Stimulated activated effector memory CD8-positive, alpha-beta T cell treated with anti-CD3 and anti-CD28 coated beads, Interleukin-12 subunit alpha, Interleukin-12 subunit beta, amount 100 ng/mL, for 72 hours (primary cell): ENCODE results near the gene EDEM3.
"Not testable (repeated sequence)": the region's sequence is repeated elsewhere in the genome, so short reads cannot be mapped to it uniquely, and the experiment has no call there.

Experiments
- ATAC-seq: fragments of 150-1000 bp; cut with Tn5 transposase; 2 replicates; pipeline ENCODE4 v1.10.0; 2021
- DNase-seq, 2 donors: peaks; one replicate each; pipeline ENCODE4 v3.0.0; 2021 to 2022; ENCODE audit warnings: low spot score in 2 of 2
- H3K27ac Mint-ChIP-seq: one replicate; pipeline ENCODE4 v1.8.0; 2022; ENCODE audit warnings: mild to moderate bottlenecking, mixed read lengths
- H3K36me3 Mint-ChIP-seq: one replicate; pipeline ENCODE4 v1.8.0; 2022; ENCODE audit warnings: mild to moderate bottlenecking, mixed read lengths
- H3K4me1 Mint-ChIP-seq: one replicate; pipeline ENCODE4 v1.8.0; 2022; ENCODE audit warnings: mixed read lengths
- H3K4me3 Mint-ChIP-seq: one replicate; pipeline ENCODE4 v1.8.0; 2022; ENCODE audit warnings: mild to moderate bottlenecking, mixed read lengths
- H3K9me3 Mint-ChIP-seq: one replicate; pipeline ENCODE4 v1.8.0; 2022; ENCODE audit warnings: mixed read lengths

EDEM3 gene

DNA sequence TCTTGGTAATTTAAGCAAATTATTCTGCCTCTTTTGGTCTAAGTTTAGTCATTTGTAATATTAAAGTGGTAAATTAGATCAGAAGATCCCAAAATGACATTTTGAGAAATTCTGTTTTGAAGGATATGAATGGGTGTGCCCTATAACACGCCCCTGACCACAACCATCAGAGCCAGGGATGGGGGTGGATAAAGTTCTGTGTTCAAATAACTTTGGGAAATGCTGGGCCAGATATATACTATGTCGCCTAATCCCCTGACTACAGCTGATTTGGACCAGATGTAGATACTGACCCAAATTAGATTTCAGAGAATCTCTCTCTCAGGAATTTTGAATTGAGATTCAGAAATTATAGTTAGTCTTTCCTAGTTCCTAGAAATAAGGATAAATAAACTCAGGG, 21.2 kb upstream of the EDEM3 start:
- no peak for ATAC-seq

GRCh38 chr1:184775329-184775728, 20.7 kb upstream of the EDEM3 start:
- H3K4me1 Mint-ChIP-seq, result no peaks in the 10 kb centered on the region
- no peak for ATAC-seq
- no peaks in the 10 kb centered on the region for H3K36me3 Mint-ChIP-seq
- H3K9me3 Mint-ChIP-seq, result no peaks in the 10 kb centered on the region
- H3K4me3 Mint-ChIP-seq, result no peak overlapping the region
- no peak for DNase-seq
- no peak overlapping the region for H3K27ac Mint-ChIP-seq

More for the DNA sequence above, 21.2 kb upstream of the EDEM3 start:
- Mint-ChIP-seq H3K4me3 (no peak overlapping the region), H3K27ac (no peak overlapping the region), H3K4me1 (no peaks in the 10 kb centered on the region), H3K36me3 (no peaks in the 10 kb centered on the region), H3K9me3 (no peaks in the 10 kb centered on the region)
- no peak for DNase-seq

DNA sequence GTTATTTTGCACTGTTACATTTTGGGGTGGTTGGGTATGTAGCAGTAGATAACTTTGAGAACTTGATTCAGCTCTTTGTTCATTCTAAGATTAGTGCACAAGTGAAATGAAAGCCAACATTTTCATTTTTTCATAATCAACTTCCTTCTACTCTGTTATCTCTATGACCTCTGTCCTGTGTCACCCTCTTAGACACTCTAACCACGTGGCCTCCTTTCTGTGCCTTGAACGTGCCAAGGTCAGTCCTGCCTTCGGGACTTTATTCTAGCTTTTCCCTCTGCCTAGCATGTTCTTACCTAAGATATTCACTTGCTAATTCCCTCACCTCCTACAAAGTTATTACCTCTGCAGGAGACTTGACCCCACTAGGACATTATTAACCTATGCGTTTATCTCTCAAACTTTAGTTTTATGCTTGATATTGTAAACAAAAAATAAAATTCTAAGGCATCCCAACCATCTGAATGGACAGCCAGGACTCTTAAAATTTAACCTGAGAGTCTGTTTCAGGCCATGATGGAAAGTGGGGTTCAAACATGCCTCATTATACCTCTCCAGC, 19.2 kb upstream of the EDEM3 start:
- H3K36me3 Mint-ChIP-seq, result no peaks in the 10 kb centered on the region
- no peak overlapping the region for H3K4me3 Mint-ChIP-seq
- no peak overlapping the region for H3K27ac Mint-ChIP-seq
- H3K9me3 Mint-ChIP-seq, result no peaks in the 10 kb centered on the region
- ATAC-seq (no peak), DNase-seq (no peak)
- H3K4me1 Mint-ChIP-seq, result no peaks in the 10 kb centered on the region

DNA sequence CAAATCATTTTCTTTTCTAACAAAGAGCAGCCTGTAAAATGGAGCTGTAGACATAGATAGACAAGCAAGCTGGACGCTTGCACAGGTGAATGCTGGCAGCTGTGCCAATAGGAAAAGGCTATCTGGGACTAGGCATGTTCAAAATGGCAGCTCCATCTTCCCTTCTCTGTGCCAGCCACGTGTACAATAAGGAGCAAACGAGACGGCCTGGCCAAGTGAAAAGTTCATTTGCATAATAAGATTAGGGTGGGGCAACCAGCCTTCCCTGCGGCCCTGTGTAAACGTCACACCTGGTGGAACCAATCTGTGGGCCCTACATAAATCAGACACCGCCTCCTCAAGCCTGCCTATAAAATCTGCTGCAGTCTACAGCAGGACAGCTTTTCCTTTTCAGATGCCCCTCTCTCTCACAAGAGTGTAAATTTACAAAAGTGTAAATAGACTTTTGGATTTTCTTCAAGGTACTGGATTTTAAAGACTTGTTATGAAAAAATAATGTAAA, 16.6 kb upstream of the EDEM3 start:
- Mint-ChIP-seq H3K4me3 (no peak overlapping the region), H3K9me3 (no peaks in the 10 kb centered on the region), H3K36me3 (no peaks in the 10 kb centered on the region), H3K27ac (no peak overlapping the region), H3K4me1 (no peaks in the 10 kb centered on the region)
- ATAC-seq (no peak), DNase-seq (no peak)

- DNase-seq, result no peak
- no peak for ATAC-seq
- Mint-ChIP-seq H3K27ac (no peak overlapping the region), H3K9me3 (no peaks in the 10 kb centered on the region), H3K36me3 (no peaks in the 10 kb centered on the region), H3K4me1 (no peaks in the 10 kb centered on the region), H3K4me3 (no peak overlapping the region)
Measured at GRCh38 chr1:184770181-184770979, 15.7 kb upstream of the EDEM3 start.

- no peaks in the 10 kb centered on the region for H3K36me3 Mint-ChIP-seq
- H3K27ac Mint-ChIP-seq, result no peak overlapping the region
- H3K9me3 Mint-ChIP-seq, result no peaks in the 10 kb centered on the region
- no peak for DNase-seq
- no peak overlapping the region for H3K4me3 Mint-ChIP-seq
- no peak for ATAC-seq
- H3K4me1 Mint-ChIP-seq, result no peaks in the 10 kb centered on the region
Measured at GRCh38 chr1:184769241-184769640, 14.6 kb upstream of the EDEM3 start.

- H3K36me3 Mint-ChIP-seq, result no peaks in the 10 kb centered on the region
- ATAC-seq (no peak), DNase-seq (no peak)
- no peaks in the 10 kb centered on the region for H3K4me1 Mint-ChIP-seq
- no peak overlapping the region for H3K4me3 Mint-ChIP-seq
- H3K27ac Mint-ChIP-seq, result no peak overlapping the region
- no peaks in the 10 kb centered on the region for H3K9me3 Mint-ChIP-seq
Measured at GRCh38 chr1:184768467-184768866, 13.8 kb upstream of the EDEM3 start.

DNA sequence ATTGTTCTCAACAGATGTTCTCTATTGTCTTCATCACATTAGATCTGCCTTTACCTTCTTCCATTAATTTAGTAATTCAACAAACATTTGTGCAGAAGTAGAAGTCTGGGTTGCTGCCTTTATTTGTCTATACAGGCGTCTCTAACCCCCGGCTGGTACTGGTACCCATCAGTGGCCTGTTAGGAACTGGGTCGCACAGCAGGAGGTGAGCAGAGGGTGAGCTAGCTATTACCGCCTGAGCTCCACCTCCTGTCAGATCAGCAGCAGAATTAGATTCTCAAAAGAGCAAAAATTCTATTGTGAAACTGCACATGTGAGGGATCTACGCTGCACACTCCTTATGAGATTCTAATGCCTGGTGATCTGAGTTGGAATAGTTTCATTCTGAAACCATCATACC, 12.9 kb upstream of the EDEM3 start:
- Mint-ChIP-seq H3K36me3 (no peaks in the 10 kb centered on the region), H3K4me3 (no peak overlapping the region), H3K27ac (no peak overlapping the region), H3K9me3 (no peaks in the 10 kb centered on the region), H3K4me1 (no peaks in the 10 kb centered on the region)
- DNase-seq (no peak), ATAC-seq (no peak)

- ATAC-seq (no peak), DNase-seq (no peak)
- Mint-ChIP-seq H3K27ac (no peak overlapping the region), H3K4me1 (no peaks in the 10 kb centered on the region), H3K36me3 (no peaks in the 10 kb centered on the region), H3K9me3 (no peaks in the 10 kb centered on the region), H3K4me3 (no peak overlapping the region)
Measured at GRCh38 chr1:184764483-184764882, 9.8 kb upstream of the EDEM3 start.

DNA sequence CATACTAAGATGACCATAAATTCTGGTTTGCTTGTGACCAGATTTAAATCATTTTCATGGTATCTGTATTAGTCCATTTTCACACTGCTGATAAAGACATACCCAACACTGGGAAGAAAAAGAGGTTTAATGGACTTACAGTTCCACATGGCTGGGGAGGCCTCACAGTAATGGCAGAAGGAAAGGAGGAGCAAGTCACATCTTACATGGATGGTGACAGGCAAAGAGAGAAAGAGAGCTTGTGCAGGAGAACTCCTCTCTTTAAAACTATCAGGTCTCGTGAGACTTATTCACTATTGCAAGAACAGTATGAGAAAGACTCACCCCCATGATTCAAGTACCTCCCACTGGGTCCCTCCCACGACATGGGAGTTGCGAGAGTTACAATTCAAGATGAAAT, 8.9 kb upstream of the EDEM3 start:
- not testable (repeated sequence) for H3K9me3 Mint-ChIP-seq, DNase-seq, H3K27ac Mint-ChIP-seq, H3K4me1 Mint-ChIP-seq, ATAC-seq, H3K36me3 Mint-ChIP-seq, H3K4me3 Mint-ChIP-seq

DNA sequence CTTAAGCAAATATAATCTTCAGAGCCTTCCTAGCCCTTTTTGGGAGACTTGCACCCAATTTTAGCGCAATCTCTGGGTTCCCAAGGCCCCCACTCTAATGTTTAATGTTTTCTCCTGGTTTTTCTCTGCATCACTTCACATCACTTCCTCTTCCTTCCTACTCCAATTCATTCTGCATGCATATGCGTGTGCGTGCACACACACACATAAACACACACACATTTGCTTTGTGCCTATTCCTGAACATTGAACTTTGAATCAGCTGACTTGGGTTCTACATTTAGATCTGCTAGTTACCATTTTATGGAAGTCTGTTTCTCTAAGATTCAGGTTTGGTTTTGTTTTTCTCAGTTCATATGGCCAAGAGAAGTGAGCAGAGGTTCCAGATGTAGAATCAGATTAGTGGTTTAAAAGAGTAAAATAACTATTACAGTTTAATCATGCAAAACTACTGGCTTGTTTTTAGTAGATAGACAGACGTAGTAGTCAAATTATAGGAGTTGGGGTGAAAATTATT, 7.4 kb upstream of the EDEM3 start:
- no peak overlapping the region for H3K27ac Mint-ChIP-seq
- no peak overlapping the region for H3K4me3 Mint-ChIP-seq
- no peaks in the 10 kb centered on the region for H3K36me3 Mint-ChIP-seq
- no peaks in the 10 kb centered on the region for H3K4me1 Mint-ChIP-seq
- no peaks in the 10 kb centered on the region for H3K9me3 Mint-ChIP-seq
- ATAC-seq, result no peak
- DNase-seq, result no peak

GRCh38 chr1:184759651-184760050, 5.0 kb upstream of the EDEM3 start:
- ATAC-seq (no peak), DNase-seq (no peak)
- H3K4me3 Mint-ChIP-seq, result no peak overlapping the region
- peaks cover 14% of the 10 kb centered on the region for H3K4me1 Mint-ChIP-seq
- H3K27ac Mint-ChIP-seq, result no peak overlapping the region
- H3K36me3 Mint-ChIP-seq, result peaks cover 6% of the 10 kb centered on the region
- H3K9me3 Mint-ChIP-seq, result no peaks in the 10 kb centered on the region

DNA sequence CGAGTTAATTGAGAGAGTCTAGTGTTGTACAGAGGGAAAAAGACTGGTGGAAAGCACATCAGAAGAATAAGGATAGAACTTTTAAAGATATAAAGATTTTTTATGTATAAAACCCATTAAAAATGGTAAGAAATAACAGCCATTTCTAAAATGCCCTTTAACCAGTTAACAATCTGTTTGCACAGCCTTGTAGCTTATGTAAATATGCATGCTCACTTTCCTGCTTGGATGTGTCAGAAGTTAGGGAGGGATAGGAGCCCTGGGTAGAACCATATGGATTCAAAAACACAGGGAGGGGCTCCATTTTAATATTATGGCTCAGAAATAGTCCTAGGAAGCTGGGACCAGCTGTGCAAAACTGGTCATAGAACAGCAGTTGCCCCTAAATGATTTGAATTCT, 4.5 kb upstream of the EDEM3 start:
- Mint-ChIP-seq H3K4me3 (no peak overlapping the region), H3K4me1 (peaks cover 14% of the 10 kb centered on the region), H3K27ac (no peak overlapping the region), H3K36me3 (peaks cover 8% of the 10 kb centered on the region), H3K9me3 (no peaks in the 10 kb centered on the region)
- ATAC-seq, result no peak
- DNase-seq, result no peak

DNA sequence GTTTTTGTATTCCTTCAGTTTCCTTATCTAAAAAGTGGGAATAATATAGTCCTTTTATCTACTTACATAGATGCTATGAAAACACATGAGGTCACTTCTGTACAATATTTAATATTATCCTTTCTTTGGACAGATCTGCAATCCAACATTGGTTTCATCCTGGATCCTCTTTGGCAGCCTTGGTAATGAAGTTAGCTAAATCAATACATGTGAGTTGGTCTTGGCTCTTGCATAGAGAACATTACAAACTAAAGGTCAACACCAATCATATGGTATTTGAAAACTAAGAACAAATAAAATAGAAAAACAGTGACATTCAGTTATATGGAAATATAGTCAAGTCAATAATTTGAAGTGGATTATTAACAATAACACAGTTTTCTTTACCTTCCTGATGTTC, 3.2 kb upstream of the EDEM3 start:
- Mint-ChIP-seq H3K9me3 (no peaks in the 10 kb centered on the region), H3K4me1 (peaks cover 26% of the 10 kb centered on the region), H3K4me3 (no peak overlapping the region), H3K27ac (no peak overlapping the region), H3K36me3 (peaks cover 14% of the 10 kb centered on the region)
- ATAC-seq (no peak), DNase-seq (no peak)

- no peaks in the 10 kb centered on the region for H3K9me3 Mint-ChIP-seq
- DNase-seq (no peak), ATAC-seq (no peak)
- peak overlapping the region; percentile 90 for H3K4me3 Mint-ChIP-seq
- peaks cover 27% of the 10 kb centered on the region for H3K4me1 Mint-ChIP-seq
- H3K27ac Mint-ChIP-seq, result no peak overlapping the region
- H3K36me3 Mint-ChIP-seq, result peaks cover 14% of the 10 kb centered on the region
Measured at GRCh38 chr1:184757406-184757805, 2.7 kb upstream of the EDEM3 start.
